ENCODE data around the gene EXOSC5.
"Not testable (repeated sequence)": the region's sequence is repeated elsewhere in the genome, so short reads cannot be mapped to it uniquely, and the experiment has no call there.

EXOSC5 gene

GRCh38 chr19:41364524-41365391 lies 32.4 kb downstream of the EXOSC5 start:
- peak in 1 of 2 donors; percentile 14 for DNase-seq

GRCh38 chr19:41363753-41364523 lies 33.2 kb downstream of the EXOSC5 start, which contains the start of gene B9D2:
Gene B9D2 (minus strand): TSS chr19:41364149. CDS start chr19:41363519, 630 bp downstream.
- peak; percentile 98 to 99 for DNase-seq

GRCh38 chr19:41363371-41363752 lies 33.8 kb downstream of the EXOSC5 start:
- DNase-seq = no peak

DNA sequence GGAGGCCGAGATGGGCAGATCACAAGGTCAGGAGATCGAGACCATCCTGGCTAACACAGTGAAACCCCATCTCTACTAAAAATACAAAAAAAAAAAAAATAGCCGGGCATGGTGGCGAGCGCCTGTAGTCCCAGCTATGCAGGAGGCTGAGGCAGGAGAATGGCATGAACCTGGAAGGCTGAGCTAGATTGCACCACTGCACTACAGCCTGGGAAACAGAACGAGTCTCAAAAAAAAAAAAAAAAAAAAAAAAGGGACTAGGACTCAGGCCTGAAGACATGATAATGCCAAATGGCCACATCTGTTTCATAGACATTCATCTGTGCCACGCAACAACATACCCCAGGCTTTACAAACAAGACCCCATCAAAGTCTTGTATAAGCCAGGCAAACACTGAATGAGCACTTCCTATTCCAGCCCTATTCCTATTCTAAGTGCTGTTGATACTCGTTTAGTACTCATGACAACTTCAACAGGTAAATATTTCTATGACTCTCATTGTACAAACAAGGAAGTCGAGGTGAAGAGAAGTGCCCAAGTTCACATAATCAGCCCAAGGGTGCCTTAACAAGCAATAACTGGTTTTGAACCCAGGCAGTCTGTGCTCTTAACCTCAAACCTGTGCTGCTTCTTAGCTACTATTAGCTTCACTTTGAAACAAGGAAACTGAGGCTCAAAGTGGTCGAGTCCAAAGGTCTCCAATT lies 34.9 kb downstream of the EXOSC5 start:
- no peak for DNase-seq

- DNase-seq = no peak
Measured at GRCh38 chr19:41359741-41360140, 37.4 kb downstream of the EXOSC5 start.

DNA sequence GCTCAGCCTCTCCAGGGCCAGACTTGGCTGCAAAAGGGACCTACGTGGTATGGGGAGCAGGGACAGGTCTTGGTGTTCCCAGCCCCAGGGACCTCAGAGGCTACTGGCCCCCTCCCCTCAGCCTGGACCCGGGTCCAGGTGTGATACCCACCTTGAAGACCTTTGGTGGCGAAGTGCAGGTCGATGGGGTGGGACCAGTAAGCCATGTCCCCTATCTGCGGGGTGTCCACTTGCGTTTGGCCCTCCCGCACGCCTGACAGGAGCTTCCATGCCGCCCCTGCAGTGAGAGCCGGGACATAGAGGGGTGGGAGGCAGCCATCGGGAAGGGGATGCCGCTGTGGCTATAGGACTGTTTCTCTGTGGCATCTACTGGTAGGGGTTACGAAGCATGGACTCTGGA lies 39.4 kb downstream of the EXOSC5 start:
- DNase-seq = no peak

GRCh38 chr19:41356984-41357739 lies 40.0 kb downstream of the EXOSC5 start:
- no peak for DNase-seq

DNA sequence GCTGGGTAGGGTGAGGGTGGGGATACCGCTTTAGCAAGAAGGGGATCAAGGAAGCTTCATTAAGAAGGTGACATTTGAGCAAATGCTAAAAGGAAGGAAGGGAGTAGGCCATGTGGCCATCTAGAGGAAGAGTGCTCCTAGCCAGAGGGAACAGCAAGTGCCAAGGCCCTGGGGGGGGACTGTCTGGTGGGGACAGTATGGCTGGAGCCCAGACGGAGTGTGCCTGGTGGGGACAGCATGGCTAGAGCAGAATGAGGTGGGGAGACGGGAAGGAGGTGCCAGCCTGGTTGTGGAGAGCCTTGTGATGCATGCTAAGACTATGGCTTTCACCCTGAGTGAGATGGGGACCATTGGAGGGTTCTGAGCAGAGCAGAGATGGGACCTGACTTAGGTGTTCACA lies 41.4 kb downstream of the EXOSC5 start:
- DNase-seq = no peak

DNA sequence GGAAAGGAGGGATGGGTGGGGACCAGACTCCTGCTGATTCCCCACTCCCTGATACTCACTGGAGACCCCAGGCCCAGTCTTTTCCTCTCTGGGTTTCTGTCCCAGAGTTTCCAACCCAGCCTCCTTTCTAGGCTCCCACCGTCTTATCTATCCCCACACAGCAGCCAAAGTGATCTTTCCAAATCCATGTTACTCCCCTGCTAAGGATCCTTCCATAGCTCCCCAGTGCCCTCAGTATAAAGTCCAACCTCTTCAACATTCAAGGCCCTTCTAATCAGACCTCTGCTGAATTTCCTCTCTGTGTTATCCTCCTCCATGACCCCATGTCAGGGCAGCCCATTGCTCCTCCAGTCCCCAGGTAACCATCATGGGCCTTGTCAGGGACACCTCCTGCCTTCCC lies 42.1 kb downstream of the EXOSC5 start:
- no peak for DNase-seq

DNA sequence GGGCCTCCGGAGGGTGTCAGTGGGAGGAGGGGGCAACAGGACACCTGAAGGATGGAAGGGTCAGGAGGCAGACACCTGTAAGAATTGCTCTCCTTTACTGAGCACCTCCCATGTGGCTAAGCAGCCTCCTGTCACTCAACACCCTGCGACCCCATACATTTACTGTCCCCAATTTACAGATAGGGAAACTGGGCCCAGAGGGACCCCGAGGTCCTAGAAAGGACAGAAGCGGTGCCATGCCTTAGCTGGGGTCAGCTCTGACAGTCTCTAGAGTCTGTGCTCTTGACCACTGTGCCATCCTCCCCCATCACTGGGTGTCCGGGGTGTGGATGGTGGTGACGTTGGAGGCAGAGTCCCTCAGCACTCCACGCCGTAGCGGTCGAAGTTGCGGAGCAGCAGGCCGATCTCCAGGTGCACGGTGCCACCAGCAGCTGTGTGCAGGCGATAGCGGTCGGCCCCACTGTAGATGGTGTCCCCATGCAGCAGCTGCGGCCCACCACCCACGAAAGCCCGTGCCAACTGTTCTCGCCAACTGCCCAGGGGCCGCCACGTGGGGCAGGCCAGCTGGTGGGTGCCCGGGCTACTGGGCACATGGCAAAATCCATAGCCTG lies 42.7 kb downstream of the EXOSC5 start:
- DNase-seq = no peak

DNA sequence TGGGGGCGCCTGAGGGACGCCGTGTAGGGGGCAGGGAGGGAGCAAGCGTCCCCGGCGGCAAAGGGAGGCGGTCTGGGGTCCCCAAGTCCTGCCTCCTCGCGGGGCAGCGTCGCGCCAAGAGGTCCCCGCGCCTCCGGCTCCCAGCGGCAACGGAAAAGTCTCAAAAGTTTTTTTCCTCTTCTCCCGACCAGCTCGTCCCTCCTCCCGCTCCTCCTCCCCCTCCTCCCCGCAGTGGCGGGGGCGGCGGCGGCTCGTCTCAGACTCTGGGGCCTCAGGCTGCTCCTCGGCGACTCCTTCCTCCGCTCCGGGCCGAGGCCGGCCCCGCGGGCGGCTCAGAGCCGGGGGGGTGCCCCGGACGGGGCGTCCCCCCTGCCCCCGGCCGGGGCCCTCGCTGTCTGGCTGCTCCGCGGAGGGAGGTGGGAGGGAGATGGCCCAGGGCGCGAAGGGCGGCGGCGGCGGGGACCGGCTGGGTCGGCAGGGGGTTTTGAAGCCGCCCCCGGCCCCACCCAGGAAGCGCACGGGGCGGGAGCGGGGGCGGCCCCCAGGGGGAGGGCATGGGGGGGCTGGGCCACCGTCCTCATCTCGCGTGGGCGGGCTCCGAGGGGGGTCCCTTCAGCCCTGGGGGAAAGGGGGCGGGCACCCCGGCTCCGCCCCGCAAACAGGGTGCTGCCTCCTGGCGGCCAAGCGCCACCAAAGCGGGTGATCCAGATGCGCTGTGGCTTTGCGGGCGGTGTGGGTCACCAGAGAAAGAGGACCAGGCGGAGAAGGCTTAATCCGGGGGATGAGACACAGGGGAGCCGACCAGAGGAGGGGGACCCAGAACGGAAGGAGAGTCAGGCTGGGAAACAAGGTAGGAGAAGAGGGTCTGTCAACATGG lies 43.5 kb downstream of the EXOSC5 start, which contains the start of gene TGFB1:
TSS of gene TGFB1 (minus strand) at position 457 of the 877 bp plus-strand sequence. CDS start 878 bp downstream, outside the sequence.
- DNase-seq = peak; percentile 95 to 96

DNA sequence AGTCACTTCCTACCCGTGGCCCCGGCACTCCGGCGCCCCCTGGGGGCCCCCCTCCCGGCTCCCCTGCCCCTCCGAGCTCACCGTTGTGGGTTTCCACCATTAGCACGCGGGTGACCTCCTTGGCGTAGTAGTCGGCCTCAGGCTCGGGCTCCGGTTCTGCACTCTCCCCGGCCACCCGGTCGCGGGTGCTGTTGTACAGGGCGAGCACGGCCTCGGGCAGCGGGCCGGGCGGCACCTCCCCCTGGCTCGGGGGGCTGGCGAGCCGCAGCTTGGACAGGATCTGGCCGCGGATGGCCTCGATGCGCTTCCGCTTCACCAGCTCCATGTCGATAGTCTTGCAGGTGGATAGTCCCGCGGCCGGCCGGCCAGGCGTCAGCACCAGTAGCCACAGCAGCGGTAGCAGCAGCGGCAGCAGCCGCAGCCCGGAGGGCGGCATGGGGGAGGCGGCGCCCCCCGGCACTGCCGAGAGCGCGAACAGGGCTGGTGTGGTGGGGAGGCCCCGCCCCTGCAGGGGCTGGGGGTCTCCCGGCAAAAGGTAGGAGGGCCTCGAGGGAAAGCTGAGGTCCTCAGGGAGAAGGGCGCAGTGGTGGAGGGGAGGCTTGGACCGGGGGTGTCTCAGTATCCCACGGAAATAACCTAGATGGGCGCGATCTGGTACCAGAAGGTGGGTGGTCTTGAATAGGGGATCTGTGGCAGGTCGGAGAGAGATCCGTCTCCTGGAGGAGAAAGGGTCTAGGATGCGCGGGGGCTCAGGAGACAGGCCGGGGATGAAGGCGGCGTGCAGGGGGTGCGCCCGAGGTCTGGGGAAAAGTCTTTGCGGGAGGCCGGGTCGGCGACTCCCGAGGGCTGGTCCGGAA lies 44.3 kb downstream of the EXOSC5 start:
- DNase-seq = peak; percentile 80 to 81

DNA sequence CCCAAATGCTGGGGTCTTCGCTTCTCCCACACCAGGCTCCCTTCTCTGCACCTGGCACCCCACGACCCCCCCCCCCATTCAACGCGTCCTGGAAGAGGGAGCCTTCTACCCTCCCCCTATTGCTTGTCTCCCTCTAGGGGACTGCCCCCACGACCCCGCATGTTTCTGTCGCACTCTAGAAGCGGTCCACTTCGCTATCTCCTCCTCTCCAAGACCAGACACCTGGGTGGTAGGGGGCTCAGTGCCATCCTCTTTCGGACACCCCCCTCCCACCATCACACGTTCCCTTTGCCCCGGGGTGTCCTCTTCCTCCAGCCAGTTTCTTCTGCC lies 44.9 kb downstream of the EXOSC5 start:
- no peak for DNase-seq

- peak; percentile 88 to 89 for DNase-seq
Measured at GRCh38 chr19:41351339-41352245, 45.6 kb downstream of the EXOSC5 start.

DNA sequence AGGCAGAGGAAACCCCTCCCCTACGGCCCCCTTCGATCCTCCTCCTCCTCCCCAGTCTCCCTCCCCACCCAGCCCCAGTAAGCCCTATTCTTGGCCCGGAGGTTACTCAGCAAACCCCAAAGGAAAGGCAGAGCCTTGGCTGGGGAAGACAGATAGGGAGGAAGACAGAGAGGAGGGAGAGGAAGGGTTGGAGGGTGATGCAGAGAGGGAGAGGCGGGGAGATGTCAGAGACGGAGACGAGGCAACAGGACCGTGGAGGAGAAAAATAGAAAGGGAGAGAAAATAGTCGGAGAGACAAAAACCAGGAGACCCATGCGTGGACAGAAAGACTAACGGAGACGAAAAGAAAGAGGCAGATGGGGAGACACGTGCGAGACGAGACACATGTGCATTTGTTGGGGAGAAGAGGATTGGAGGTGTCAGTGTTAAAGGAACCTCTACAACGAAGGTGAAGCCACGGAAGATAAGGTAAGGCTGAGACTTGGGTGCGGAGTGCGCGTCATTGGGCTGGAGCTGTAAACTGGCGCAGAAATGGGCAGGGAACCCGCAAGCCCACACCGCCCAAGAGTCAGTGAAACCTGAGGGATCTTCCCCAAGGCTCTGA lies 46.3 kb downstream of the EXOSC5 start:
- no peak for DNase-seq

DNA sequence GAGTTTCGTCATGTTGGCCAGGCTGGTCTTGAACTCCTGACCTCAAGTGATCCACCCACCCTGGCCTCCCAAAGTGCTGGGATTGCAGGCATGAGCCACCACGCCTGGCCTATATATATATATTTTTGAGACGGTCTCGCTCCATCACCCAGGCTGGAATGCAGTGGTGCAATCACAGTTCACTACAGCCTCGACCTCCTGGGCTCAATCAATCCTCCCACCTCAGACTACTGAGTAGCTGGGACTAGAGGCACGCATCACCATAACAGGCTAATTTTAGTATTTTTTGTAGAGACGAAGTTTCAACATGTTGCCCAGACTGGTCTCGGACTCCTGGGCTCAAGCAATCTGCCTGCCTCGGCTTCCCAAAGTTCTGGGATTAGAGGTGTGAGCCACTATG lies 50.2 kb downstream of the EXOSC5 start:
- DNase-seq = not testable (repeated sequence)

DNA sequence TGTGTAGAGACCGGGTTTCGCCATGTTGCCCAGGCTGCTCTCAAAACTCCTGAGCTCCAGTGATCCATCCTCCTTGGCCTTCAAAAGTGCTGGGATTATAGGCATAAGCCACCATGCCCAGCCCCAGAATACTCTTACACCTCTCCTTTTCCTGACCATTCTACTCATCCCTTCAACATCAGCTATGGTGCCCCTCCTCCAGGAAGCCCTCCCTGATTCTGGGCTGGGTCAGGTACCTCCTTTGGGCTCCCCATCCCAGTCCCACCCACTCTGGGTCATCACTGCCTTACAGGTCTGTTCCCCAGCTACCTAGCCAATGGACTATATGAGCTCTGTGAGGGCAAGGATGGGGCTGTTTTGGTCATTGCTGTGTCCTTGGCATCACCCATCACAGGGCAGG lies 53.0 kb downstream of the EXOSC5 start:
- DNase-seq = no peak
